HG03520 (cell line): Measurements from ENCODE around the gene PPM1J.
A peak's percentile ranks its signal among the peaks of the same experiment; 100 is the strongest.
"Not testable (repeated sequence)": the region's sequence is repeated elsewhere in the genome, so short reads cannot be mapped to it uniquely, and the experiment has no call there.

ENCODE experiments used
- ATAC-seq: cut with Tn5 transposase; IDR thresholded peaks from one replicate; pipeline ENCODE4 v1.9.1; 2021; ENCODE audit warnings: mild to moderate bottlenecking, moderate library complexity; ENCODE audit not compliant: unreplicated experiment

Gene PPM1J, protein sequence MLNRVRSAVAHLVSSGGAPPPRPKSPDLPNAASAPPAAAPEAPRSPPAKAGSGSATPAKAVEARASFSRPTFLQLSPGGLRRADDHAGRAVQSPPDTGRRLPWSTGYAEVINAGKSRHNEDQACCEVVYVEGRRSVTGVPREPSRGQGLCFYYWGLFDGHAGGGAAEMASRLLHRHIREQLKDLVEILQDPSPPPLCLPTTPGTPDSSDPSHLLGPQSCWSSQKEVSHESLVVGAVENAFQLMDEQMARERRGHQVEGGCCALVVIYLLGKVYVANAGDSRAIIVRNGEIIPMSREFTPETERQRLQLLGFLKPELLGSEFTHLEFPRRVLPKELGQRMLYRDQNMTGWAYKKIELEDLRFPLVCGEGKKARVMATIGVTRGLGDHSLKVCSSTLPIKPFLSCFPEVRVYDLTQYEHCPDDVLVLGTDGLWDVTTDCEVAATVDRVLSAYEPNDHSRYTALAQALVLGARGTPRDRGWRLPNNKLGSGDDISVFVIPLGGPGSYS

GRCh38 chr1:112715264-112716053, at the start of gene PPM1J:
Gene PPM1J (minus strand): TSS chr1:112715332. CDS start chr1:112715301, 31 bp downstream.
- peak; percentile 79 for ATAC-seq

DNA sequence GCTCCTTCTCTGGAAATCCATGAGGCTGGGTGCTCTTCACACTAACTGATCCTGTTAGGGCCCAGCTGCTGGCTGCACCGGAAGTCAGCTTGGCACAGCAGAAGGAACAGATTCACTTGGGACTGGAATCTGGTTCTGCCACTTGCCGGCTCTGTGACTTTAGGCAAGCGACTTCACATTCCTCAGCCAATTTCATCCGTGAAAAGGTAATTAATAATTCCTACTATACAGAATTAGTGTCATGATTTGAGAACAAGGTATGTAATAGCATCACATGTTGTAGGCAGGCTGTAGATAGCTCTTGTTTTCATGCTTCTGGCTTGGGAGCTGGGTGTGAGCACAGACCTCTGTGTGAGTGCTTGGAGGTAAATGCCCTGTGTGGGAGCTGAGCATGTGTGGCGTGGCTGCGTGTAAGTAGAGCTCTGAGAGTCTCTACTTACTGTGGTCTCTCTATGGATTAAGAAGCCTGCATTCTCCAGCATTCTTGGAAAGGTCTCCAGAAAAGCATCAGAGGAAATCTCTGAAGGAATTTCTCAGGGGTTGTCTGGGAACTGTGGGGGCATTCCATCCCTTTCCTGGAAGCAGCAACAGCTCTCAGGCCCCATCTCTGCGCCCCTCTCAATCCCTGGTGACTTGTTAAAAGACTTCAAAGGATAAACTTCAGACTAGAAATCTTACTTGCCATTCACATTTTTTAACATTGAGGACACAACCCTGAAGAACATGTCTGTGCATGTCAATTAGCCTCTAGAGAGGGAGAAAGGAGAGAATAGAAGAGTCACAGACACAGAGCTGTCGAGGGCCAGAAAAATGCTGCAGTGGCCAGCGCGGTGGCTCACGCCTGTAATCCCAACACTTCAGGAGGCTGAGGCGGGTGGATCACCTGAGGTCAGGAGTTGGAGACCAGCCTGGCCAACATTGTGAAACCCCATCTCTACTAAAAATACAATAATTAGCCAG, 47.7 kb upstream of the PPM1J start:
- no peak for ATAC-seq

- ATAC-seq, result no peak
Observed at GRCh38 chr1:112761714-112762480, 46.8 kb upstream of the PPM1J start.

DNA sequence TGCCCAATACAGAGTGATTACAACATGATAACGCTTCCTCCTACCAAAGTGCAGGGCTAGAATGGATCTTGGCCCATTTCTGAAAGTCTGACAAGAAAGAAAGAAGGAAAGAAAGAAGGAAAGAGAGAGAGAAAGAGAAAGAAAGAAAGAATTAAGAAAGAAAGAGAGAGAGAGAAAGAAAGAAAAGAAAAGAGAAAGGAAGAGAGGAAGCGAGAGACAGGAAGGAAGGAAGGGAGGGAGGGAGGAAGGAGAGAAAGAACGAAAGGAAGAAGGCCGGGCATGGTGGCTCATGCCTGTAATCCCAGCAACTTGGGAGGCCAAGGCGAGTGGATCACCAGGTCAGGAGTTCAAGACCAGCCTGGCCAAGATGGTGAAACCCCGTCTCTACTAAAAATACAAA, 44.1 kb upstream of the PPM1J start:
- ATAC-seq, result no peak

DNA sequence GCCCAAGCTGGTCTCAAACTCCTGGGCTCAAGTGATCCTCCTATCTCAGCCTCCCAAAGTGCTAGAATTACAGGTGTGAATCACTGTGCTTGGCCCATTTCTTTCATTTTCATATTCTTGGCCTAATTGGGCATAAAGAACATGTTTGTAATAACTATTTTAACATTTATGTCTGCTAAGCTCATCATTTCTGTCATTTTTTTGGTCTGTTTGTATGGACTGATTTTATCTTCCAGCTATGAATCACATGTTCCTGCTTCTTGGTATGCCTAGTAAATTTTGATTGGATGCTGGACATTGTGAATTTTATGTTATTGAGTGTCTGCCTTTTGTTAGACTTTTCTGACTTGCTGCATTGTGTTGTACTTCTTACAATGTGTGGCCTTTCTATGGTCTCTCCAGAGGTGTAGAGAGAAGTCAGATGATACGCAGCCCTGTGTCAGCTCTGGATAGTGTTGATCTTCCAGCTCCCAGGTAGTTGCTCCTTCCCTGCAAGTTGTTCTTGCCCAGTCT, 39.0 kb upstream of the PPM1J start:
- ATAC-seq, result no peak

DNA sequence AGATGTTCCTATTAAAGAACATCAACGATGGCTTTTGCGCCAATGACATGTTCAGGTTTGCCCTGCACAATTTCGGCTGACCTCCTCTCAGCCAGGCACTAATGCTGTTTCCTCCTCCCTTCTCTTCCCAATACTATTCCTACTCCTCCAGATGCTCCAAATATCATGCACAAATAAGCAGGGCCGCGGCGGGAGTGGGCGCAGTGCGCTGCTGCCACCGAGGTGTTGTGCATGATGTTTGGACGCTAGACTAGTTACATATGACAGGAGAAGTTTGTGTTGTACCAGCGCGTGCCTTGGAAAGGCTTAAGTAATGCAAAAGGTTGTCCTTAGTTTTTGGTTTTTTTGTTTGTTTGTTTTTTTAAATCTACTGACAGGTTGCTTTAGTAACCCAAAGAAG, 33.3 kb upstream of the PPM1J start:
- no peak for ATAC-seq

DNA sequence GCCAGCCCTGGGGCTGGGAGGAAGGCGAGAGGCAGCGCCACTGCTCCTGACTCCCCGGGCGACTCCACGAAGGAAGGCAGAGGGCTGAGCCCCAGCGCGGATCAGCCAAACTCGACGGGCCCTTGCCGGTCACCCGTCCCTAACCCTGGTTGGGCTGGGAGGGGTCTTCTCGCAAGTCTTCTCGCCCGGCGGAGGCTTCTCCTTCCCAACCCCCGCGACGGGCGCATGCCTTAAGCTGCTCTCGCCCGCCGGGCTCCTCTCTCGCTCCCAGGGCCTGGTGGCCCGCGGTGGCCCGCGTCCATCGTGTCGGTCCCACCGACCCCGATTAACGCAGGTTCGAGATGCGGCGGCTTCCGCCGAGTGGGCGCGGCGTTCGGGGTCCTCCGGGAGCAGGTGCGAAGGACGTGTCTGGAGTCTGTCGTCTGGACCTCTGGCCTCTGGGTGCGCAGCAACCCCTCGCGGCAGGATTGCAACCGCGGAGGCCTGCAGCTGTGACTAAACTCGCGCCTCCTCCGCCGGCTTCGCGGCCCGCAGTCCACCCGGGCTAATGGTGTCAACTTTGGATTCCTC, 29.0 kb upstream of the PPM1J start:
- ATAC-seq, result no peak

GRCh38 chr1:112743174-112744008, 28.3 kb upstream of the PPM1J start:
- ATAC-seq, result no peak

- no peak for ATAC-seq
Observed at GRCh38 chr1:112737573-112737972, 22.4 kb upstream of the PPM1J start.

GRCh38 chr1:112735752-112736151, 20.6 kb upstream of the PPM1J start:
- no peak for ATAC-seq

DNA sequence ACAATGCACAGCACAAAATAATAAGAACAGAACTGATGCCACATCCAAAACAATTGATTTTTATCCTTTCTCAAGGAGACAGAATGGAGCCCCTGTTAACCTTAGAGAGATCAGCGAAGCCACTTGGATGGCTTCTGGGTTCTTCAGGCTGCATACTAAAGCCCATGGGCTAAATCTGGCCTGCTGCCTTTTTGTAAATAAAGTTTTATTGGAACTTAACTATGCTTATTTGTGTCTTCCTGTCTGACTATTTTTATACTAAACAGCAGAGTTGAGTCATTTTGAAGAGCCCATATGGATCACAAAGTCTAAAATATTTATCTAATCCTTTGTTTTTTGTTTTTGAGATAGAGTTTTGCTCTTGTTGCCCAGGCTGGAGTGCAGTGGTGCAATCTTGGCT, 16.3 kb upstream of the PPM1J start:
- no peak for ATAC-seq

- ATAC-seq, result no peak
Observed at GRCh38 chr1:112729909-112730308, 14.8 kb upstream of the PPM1J start.

DNA sequence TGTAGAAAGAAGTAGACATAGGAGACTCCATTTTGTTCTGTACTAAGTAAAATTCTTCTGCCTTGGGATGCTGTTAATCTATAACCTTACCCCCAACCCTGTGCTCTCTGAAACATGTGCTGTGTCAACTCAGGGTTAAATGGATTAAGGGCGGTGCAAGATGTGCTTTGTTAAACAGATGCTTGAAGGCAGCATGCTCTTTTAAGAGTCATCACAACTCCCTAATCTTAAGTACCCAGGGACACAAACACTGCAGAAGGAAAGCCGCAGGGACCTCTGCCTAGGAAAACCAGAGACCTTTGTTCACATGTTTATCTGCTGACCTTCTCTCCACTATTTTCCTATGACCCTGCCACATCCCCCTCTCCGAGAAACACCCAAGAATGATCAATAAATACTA, 13.9 kb upstream of the PPM1J start:
- ATAC-seq, result not testable (repeated sequence)

- ATAC-seq, result not testable (repeated sequence)
Observed at GRCh38 chr1:112728306-112728971, 13.3 kb upstream of the PPM1J start.

DNA sequence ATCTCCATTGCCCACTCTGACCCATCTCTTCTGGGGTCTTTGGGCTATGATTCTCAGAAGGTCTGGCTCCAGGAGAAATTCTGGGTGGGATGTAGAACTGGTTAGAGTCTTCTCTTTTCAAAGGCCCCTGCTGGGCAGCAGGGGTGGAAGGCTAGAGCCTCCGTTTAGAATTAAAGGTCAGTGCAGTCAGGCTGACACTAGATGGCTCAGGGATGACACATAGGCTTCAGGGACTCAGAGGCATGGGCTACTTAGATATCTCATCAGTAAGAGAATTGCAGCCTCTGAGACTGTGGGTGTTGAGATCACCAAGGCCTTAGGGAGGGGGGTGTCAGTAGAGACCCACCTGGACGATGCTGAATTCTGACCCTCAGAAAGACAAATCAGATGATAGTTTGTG, 12.6 kb upstream of the PPM1J start:
- no peak for ATAC-seq

- ATAC-seq, result not testable (repeated sequence)
Observed at GRCh38 chr1:112724240-112724639, 9.1 kb upstream of the PPM1J start.

GRCh38 chr1:112723511-112723839, 8.3 kb upstream of the PPM1J start:
- ATAC-seq, result no peak
